HG02938 (cell line): ENCODE results near the gene CASP14.
"Not testable (repeated sequence)": the region's sequence is repeated elsewhere in the genome, so short reads cannot be mapped to it uniquely, and the experiment has no call there.

Experiments used
- ATAC-seq: cut with Tn5 transposase; IDR thresholded peaks from one replicate; pipeline ENCODE4 v1.9.1; 2021; ENCODE audit warnings: mild to moderate bottlenecking, moderate library complexity; ENCODE audit not compliant: unreplicated experiment

CASP14 gene

DNA sequence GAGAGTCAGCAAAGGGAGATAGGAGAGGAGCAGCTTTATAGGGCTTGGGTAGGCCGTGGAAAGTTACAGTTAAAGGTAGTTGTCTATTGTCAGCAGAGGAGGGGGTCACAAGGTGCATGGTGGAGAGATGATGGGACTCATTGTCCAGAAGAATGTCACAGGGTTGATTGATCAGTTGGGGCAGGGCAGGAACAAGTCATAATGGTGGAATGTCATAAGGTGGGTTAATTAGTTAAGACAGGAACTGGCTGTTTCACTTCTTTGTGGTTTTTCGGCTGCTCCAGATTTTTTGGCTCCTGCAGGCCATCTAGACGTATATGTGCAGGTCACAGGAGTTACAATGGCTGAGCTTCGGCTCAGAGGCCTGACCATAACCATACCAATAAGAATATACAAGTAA lies 21.1 kb downstream of the CASP14 start:
- ATAC-seq, result not testable (repeated sequence)

DNA sequence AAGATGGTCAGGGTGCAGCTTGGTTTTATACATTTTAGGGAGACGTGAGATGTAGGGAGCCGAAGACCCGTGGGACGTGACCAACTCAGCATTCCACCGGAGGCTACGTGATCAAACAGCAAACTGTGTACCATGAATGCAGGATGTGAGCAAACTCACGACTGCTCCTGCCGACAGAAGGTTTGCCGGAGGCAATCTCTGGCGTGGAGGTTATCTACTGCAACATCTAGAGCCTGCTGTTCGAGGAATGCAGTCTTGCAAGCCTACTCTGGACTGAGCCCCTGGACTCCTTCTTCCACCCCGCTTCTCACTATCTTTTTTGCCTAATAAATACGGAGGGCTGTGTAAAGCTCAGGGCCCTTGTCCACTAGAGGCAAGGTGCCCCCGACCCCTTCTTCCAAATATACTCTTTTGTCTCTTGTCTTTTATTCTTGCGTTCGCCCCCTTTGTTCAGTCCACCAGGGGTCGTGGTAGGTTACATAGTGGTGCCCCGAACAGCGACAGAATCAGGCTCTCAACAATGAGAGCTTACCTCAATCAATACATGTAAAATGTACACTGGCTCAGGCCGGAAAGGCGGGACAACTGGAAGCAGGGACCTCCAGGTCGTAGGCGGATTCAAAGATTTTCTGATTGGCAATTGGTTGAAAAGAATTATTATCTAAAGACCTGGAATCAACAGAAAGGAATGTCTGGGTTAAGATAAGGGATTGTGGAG lies 23.8 kb downstream of the CASP14 start:
- ATAC-seq, result no peak

DNA sequence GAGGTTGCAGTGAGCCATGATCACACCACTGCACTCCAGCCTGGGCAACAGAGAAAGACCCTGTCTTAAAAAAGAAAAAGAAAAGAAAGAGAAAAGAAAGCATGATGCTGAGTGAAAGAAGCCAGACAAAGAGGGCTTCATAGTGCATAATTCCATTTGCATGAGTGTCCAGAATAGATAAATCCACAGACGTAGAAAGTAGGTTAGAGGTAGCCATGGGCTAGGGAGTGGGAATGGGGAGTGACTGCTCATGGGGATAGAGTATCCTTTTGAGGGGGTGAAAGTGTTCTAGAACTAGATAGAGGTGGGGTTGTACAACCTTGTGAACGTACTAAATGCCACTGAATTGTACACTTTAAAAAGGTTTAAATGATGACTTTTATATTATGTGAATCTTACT lies 25.1 kb downstream of the CASP14 start:
- ATAC-seq, result no peak

DNA sequence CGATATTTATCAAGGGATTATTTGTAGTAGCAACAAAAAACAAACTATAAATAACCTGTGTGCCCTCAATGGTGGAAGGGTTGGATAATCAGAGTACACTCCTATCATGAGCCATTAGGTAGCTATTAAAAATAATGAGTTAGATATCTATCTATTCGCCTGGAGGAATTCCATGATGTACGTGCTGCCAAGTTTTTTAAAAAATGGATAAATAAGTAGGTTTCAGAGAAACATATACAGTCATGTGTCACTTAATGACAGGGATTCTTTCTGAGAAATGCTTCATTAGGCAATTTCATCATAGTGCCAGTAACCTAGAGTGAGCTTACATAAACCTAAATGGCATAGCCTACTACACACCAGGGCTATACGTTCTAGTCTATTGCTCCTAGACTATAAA lies 26.5 kb downstream of the CASP14 start:
- no peak for ATAC-seq

DNA sequence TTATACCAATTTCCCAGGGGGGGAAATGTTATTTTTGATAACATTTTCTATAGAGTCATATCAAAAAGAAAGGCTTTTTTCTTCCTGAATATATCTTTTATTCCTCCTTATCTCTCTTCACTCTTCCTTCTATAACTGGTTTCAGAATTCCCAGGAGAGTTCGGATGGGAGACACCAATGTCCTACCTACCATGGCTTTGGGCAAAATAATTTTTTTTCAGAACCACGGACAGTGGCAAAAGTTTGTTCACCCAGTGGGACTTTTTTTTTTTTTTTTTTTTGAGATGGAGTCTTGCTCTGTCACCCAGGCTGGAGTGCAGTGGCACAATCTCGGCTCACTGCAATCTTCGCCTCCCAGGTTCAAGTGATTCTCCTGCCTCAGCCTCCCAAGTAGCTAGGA lies 30.7 kb downstream of the CASP14 start:
- not testable (repeated sequence) for ATAC-seq

DNA sequence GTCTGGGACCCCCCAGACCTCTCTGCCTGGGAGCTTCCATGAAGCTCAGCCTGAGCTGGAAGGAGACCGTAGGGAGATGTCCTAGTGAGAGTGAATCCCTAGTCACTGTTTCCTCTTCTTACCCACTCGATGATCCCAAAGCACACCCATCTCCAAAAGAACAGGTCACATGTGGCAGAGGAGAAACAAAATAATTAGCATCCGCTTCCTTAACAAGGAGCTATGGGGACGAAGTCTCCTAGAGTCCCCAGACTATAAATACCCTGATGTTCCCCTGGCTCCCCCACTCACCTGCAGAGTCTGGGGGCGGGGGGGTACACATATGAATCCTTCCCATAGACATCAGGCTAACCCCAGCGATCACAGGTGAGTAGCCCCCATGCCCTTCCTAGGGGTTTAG lies 32.6 kb downstream of the CASP14 start, which contains the start of gene OR1I1:
TSS of gene OR1I1 (plus strand) at position 301 of the 400 bp plus-strand sequence. CDS start 4,855 bp downstream, outside the sequence.
- ATAC-seq, result no peak

DNA sequence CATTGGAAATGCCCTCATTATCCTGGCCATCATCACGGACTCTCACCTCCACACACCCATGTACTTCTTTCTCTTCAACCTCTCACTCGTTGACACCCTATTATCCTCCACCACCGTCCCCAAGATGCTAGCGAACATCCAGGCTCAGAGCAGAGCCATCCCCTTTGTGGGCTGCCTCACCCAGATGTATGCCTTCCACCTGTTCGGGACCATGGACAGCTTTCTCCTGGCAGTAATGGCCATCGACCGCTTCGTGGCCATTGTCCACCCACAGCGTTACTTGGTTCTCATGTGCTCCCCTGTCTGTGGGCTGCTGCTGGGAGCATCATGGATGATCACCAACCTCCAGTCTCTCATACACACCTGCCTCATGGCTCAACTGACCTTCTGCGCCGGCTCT lies 37.9 kb downstream of the CASP14 start:
- no peak for ATAC-seq

DNA sequence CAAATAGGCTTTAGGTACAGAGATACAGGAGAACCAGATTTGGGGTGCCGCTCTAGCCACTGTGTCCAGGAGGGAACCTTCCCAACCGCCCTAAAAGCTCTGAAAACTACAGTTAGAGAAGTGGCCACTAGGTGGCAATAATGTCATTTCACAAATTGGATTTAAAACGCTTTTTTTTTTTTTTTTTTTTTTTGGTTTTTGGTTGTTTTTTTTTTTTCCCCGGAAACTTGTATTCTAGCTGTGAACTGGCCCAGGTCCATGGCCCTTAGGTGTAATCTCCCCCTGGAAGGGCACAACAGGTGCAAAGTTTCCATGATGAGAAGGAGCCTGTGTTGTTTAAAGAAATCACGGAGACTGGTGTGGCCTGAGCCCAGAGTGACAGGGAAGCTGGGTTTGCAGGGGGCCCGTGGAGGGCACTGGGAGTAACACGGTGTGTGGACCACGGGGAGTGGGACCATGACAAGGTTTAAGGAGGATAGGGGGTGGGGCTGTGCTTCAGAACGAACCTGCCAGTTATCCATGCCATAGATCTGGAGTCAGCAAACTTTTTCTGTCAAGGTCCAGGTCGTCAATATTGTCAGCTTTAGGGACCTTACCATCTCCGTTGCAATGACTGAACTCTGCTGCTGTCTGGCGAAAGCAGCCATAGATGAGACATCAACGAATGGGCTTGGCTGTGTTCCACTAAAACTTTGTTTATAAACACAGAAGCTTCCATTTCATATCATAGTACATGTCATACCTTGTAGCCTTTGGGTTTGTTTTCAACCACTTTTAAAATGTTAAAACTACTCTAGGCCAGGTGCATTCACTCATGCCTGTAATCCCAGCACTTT lies 42.9 kb downstream of the CASP14 start:
- no peak for ATAC-seq

DNA sequence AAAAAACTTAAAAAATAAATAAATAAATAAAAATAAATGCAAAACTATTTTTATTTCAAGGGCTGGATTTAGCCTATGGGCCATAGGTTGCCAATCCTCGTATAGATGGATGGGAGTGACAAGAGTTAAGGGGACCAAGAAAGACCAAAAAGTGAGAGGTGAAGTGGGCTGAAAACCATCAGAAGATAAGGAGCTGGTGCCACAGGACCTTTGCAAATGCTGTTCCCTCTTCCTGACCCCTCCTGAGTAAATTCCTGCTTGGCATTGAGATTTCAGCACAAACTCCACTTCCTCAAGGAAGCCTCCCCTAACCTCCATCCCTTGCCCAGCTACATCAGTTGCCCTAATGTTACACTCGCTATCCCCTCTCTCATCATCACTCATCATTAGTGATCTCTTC lies 43.7 kb downstream of the CASP14 start:
- ATAC-seq, result no peak

DNA sequence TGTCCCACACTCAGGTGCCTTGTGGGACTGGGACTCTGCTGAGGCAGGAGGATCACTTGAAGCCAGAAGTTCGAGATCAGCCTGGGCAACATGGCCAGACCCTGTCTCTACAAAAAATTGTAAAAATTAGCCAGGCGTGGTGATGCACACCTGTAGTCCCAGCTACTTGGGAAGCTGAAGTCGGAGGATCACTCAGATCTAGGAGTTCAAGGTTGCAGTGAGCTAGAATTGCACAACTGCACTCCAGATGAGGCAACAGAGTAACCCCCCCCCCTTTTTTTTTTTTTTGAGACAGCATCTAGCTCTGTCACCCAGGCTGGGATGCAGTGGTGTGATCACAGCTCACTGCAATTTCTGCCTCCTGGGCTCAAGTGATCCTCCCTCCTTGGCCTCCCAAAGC lies 46.9 kb downstream of the CASP14 start:
- ATAC-seq, result no peak

DNA sequence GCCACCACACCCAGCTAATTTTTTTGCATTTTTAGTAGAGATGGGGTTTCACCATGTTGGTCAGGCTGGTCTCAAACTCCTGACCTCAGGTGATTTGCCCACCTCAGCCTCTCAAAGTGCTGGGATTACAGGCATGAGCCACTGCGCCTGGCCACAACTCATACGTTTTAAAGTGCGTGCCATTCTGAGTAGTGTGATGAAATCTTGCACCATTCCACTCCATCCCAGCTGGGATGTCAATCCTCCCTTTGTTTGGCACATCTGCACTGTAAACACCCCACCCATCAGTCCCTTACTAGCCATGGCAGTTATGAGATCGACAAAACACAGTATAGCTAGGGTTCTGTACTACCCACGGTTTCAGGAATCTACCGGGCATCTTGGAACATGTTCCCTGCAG lies 48.7 kb downstream of the CASP14 start:
- not testable (repeated sequence) for ATAC-seq

DNA sequence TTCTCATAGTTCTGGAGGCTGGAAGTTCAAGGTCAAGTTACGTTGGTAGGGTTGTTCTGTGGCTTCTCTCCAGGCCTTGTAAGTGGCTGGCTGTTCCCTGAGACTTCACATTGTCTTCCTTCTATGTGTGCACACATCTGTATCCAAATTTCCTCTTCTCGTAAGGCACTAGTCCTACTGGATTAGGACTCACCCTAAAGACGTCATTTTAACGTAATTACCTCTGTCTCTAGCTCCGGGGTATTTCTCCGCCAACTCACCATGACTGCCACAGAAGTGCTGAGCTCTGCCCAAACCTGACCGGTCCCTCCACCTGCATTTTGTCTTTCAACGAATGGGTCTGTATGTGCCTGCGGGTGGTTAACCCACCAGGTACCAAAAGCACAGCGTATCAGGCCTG lies 49.2 kb downstream of the CASP14 start:
- ATAC-seq, result no peak

DNA sequence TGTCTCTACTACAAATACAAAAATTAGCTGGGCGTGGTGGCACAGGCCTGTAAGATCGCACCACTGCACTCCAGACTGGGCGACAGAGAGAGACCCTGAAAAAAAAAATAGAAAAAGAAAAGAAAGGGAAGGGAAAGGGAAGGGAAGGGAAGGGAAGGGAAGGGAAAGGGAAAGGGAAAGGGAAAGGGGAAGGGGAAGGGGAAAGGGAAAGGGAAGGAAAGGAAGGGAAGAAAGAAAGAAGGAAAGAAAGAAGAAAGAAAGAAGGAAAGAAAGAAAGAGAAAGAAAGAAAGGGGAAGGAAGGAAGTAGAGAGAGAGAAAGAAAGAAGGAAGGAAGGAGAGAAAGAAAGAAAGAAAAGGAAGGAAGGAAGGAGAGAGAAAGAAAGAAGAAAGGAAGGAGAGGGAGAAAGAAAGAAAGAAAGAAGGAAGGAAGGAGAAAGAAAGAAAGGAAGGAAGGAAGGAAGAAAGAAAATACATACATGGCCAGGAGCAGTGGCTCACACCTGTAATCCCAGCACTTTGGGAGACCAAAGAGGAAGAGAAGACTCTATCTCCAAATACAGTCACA lies 49.8 kb downstream of the CASP14 start:
- ATAC-seq, result no peak

DNA sequence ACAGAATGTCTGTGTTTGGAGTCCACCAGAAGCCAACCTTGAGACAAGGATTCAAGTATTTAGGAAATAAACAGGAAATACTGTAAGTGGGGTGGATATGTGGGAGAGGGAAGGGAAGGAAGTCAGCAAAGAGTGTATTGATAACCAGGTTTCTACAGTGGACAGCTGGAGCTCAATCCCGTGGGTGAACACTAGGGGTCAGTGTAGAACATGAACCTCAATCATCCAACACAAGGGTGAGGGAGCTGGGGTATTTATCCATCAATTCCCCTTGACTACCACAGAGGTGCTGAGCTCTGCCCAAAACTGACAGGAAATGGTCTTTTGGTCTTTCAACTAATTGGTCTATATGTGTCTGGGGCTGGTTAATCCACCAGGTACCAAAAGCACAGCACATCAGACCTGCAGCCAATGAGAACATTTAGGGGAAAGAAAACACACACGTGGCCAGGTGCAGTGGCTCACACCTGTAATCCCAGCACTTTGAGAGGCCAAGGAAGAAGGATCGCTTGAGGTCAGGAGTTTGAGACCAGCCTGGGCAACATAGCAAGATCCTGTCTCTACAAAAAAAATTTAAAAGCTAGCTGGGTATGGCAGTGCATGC lies 52.3 kb downstream of the CASP14 start:
- no peak for ATAC-seq

DNA sequence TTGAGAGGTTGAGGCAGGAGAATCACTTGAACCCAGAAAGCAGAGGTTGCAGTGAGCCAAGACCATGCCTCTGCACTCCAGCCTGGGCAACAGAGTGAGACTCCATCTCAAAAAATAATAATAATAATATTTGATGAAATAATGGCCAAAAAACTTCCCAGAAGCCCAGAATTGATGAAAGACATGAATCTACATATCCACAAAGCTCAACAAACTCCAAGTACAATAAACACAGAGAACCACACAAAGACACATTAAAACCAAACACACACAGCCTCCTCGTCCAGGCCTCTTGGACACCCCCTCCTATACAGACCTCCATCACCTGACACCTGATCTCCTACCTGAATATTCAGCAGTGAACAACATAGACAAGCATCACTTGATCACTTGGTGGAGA lies 54.7 kb downstream of the CASP14 start:
- ATAC-seq, result no peak

DNA sequence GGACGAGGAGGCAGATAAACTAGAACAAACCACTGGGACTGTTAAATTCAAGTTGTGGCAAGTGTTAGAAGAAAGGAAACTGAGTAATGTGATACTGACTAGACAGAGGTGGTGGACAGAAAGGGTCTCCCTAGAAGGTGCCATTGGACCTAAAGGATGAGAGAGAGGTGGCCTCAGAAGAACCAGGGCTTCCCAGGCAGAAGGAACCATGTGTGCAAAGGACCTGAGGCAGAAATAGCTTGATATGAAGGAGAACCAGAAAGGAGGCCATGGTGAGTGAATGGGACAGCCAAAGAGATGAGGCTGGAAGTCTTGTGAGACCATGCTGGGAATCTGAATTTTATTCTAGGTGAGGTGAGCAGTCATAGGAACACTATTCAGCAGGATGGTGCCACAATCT lies 55.1 kb downstream of the CASP14 start:
- no peak for ATAC-seq

DNA sequence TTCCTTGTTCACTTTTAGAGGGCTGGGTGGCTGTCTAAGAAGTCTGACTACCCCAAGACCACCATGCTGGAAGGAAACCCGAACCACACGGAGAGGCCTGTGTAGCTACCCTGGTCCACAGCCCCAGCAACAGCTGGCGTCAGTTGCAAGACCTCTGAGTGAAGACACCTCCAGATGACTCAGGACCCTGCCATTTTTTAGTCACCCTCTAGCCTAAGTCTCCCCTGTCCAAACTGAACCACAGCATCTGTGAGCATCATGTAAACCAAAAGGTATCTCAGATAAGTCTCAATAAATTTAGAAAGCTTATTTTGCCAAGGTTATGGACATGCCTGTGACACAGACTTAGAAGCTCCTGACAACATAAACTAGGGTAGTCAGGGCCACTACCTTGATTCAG lies 55.8 kb downstream of the CASP14 start:
- no peak for ATAC-seq

DNA sequence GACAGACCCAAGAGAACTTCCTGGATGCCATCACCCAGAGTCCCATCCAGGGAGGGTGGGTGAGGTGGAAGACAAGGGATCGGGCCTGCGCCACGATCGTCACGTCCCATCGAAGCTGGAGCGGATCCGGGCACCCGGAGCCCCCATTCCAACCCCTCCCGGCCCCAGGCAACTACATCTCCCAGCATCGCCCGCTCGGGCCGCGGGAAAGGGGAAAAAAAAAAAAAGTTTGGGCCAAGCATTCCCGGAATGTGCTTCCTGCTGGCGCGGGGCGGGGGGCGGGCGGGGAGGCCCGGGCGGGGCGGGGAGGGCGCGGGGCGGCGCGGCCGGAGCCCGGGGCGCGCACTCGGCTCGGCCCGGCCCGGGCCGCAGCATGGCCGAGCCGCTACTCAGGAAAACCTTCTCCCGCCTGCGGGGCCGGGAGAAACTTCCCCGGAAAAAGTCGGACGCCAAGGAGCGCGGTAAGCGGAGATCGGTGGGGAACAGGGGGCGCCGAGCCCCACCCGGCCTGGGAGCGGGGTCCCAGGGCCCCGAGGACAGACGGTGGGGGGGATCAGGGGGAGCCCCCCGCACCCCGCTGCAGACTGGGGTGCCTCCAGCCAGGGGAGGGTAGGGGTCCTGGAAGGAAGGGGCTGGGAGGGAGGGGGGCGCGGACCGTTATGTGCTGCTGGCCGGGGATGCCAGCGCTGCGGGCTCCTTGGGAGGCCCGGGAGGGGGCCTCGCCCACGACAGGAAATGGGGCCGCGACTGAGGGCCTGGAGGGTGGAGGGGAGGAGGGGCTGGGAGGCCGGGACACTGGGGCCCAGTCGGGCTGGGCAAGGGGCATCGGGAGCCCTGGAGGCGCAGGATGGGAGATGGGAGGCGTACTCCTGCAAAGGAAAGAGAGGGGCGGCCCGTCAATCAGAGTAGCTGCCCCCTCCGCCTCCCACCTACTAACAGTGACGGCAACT lies 58.1 kb downstream of the CASP14 start, which contains the start of gene SYDE1:
TSS of gene SYDE1 (plus strand) at position 341 of the 950 bp plus-strand sequence. CDS start at position 374, 33 bp downstream.
- ATAC-seq, result no peak
